Fibroblast of upper back skin (primary cell): ENCODE results near the gene B4GALNT4.
A peak's percentile ranks its signal among the peaks of the same experiment; 100 is the strongest.
"Not testable (repeated sequence)": the region's sequence is repeated elsewhere in the genome, so short reads cannot be mapped to it uniquely, and the experiment has no call there.

ENCODE experiments used
- DNase-seq: peaks from one replicate; pipeline ENCODE4 v3.0.0-alpha.2; 2013

B4GALNT4 gene

DNA sequence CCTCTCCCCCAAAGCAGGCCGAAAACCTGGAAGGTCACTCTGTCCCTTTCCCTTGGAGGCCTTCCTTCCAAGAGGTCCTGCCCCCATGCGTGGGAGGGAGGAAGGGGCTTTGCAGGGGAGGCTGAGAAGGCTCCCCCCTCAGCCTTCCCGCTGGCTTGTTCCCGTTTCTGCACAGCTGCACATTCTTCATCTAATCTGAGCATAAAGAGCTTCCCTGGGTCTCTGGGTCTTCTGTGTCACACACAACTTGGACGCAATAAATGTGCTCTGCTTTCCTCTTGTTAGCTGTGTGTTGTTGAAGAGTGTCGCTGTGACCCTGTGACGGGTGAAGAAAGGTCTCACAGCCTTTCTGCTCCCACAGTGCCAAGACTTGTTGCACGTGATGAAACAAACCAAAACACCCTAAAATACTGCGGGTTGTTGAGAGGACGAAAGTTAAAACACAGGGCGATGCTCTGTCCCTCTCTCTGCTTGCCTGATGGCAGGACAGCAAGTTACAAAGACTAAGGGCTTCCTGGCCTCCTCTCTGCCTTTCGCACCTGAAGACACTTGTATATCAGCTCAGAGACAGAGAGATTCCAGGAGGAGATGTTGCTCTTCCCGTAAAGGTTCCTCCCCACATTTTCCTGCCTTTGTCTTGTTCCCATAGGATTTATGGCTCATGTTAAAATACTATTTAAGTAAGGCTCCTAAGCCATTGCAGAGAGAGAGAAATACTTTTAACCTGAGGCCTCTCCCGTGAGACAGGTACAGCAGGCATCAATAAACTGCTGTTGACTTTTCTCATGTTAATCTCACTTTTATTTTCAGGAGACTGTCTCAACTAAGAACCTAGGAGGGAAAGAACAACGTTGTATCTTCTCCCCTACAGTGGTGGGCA, 33.3 kb upstream of the B4GALNT4 start:
- peak; percentile 44 for DNase-seq

DNA sequence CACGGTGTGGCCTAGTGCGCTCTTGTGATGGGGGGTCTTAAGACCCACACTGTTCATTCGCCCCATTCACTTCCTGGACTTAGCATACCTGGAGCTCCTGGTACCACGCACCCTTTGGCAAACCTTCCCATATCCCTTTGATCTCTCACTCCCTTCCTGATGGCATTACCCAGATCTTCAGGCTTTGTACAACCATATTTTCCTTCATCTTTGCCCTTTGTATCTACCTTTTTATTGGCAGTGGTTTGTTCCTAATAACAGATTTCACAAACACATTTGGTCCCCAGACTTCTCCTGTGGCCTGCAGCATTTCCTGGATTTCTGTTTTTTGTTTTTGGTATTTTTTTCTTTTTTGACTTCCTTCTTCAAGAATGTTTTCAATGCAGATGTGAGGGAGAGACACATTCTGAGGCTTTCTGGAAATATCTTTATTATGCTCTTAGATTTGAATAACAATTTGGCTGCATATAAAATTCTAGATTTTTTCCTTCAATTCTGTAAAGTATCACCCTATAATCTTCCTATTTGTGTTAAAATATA, 32.6 kb upstream of the B4GALNT4 start:
- DNase-seq, result no peak

GRCh38 chr11:337711-338110, 31.6 kb upstream of the B4GALNT4 start:
- DNase-seq, result no peak

GRCh38 chr11:339963-340362, 29.3 kb upstream of the B4GALNT4 start:
- no peak for DNase-seq

- no peak for DNase-seq
Observed at GRCh38 chr11:340539-341512, 28.5 kb upstream of the B4GALNT4 start.

GRCh38 chr11:342328-342727, 27.0 kb upstream of the B4GALNT4 start:
- no peak for DNase-seq

- no peak for DNase-seq
Observed at GRCh38 chr11:344836-345578, 24.3 kb upstream of the B4GALNT4 start.

- no peak for DNase-seq
Observed at GRCh38 chr11:346529-346928, 22.8 kb upstream of the B4GALNT4 start.

DNA sequence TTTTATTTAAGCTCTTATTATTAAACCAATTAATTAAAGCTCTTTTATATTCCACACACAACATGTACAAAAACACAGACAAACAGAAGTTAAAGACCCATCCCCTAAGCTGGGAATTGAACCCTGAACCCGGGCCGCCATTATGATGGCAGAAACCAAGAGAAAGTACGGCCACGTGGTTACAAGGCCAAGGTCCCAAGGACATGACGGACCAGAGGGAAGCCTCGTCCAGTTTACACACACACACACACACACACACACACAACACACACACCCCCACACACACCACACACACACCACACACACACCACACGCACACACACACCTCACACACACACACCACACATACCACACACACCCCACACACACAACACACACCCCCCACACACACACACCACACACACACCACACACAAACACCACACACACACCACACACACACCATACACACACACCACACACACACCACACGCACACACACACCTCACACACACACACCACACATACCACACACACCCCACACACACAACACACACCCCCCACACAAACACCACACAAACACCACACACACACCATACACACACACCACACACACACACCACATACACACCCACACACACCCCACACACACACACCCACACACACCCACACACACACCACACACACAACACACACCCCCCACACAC, 19.9 kb upstream of the B4GALNT4 start:
- DNase-seq, result not testable (repeated sequence)

DNA sequence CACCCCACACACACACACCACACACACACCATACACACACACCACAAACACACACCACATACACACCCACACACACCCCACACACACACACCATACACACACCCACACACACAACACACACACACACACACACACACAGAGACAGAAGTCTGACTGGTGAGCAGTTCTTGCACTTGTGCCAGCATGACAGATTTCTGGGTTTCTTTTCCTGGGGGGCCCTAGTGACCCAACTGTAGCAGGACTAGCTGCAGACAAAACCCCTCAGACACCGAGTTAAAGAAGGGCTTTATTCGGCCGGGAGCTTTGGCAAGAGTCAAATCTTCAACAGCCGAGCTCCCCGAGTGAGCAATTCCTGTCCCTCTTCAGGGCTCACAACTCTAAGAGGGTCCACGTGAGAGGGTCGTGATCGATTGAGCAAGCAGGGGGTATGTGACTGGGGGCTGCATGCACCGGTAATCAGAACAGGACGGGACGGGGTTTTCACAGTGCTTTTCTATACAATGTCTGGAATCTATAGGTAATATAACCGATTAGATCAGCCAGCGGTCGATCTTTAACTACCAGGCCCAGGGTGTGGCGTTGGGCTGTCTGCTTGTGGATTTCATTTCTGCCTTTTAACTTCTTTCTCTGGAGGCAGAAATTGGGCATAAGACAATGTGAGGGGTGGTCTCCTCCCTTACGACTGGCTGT, 19.1 kb upstream of the B4GALNT4 start:
- DNase-seq, result not testable (repeated sequence)

DNA sequence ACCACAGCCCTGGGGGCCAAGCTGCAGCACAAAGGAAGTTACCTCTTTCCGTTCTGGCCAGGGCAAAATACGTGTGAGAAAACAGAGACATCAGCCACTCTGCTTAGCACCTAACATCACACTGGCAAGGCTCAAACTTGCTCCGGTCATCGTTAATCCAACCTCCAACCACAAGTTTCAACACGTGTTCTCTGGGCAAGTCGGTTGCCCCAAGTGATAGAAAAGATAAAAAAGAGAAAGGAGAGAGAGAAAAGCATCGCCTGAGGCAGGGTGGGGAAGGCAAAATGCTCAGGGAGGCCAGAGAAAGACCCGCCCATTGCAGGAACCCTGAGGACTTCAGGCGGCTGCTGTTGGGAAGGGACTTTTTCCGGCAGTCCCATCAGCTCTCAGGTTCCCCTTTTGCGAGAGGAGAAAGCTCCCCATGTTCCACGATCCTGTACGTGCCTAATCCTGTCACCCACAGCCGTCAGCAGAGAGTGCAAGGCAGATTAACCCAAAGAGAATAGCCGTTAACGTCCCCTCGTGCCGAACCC, 18.5 kb upstream of the B4GALNT4 start:
- DNase-seq, result no peak

GRCh38 chr11:351411-351810, 17.9 kb upstream of the B4GALNT4 start:
- DNase-seq, result no peak

GRCh38 chr11:352456-353031, 16.8 kb upstream of the B4GALNT4 start:
- DNase-seq, result no peak

DNA sequence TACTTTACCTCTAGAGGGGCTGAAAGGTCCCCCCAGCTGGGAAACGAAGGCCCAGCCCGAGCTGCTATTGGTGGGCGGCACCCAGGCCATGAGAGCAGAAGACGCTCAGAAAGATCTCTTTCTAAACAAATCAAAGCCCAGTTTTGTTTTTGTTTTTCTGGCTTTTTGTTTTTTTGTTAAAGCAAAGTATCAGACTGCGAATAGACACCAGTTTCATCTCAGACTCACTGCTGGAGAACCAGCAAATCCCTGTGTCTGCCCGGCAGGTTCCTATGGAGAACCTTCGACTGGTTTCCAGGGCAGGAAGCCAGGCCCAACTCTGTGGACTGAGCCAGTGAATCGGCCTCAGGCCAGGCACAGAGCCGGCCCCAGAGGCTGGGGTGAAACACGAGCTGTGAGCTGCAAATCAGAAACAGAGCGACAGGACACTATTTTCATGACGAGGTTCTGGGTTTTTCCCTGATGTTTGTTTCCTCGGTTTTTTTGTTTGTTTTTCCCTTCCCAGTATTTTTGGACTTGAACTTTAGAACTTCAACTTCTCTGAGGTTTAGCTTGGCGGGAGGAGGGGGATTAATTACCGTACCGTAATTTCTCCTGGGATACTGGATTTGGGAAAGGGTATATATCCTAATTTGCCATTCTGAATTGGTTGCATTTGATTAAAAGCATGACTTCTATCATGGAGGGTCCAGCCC, 16.0 kb upstream of the B4GALNT4 start:
- peak; percentile 77 for DNase-seq

GRCh38 chr11:355581-356458, 13.5 kb upstream of the B4GALNT4 start:
- DNase-seq, result peak; percentile 97

GRCh38 chr11:356610-357009, 12.7 kb upstream of the B4GALNT4 start:
- DNase-seq, result no peak

- no peak for DNase-seq
Observed at GRCh38 chr11:357582-357981, 11.7 kb upstream of the B4GALNT4 start.

DNA sequence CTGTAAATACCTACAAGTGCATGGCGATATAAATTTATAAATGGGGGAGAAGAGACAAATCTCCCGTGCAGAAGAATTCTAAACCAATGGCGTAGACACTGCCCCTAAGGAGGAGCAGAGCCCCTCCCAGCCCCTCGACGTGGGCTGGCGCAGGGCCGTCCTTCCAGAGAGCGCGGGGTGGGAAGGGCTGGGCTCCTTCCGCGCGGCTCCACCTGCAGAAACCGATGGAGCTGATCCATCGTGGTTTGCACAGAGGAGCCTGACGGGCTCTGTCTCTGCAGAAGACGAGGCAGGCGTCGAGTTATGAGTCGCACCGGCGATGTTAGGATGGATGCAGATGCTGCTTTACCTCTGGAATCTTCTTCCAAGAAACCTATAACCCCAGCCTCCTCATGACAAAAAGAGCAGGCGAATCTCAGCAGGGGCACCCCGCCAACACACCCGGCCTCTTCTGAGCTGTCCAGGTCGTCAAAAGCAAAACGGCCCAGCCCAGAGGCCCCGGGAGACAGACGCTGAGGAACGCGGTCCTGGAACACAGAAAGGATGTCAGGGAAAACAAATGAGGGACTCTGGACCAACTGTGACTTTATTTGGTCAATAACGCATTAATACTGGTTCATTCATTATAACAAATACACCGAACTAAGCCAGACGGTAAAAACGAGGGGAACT, 11.0 kb upstream of the B4GALNT4 start:
- no peak for DNase-seq
